Fibroblast of lung (primary cell): ENCODE data around the gene SLC11A2. TPM values are rescaled to one million over a fixed set of nuclear protein-coding genes. Genes with fewer than 3 reads are reported as not detected.

ENCODE experiments used
- DNase-seq, 2 donors: peaks; one replicate each; pipeline versions ENCODE4 v3.0.0 to v3.0.0-alpha.2; 2010; ENCODE audit warnings: low read depth in 2 of 2
- H2AFZ ChIP-seq: 2 replicates; pipeline ENCODE4 v1.5.1; 2012; ENCODE audit warnings: low read length, control low read depth, inconsistent platforms
- H3K27ac ChIP-seq: 2 replicates; pipeline ENCODE4 v1.5.1; 2011; ENCODE audit warnings: low read length, control low read depth; ENCODE audit not compliant: insufficient read depth
- H3K27me3 ChIP-seq: 2 replicates; pipeline ENCODE4 v1.5.1; 2011; ENCODE audit warnings: mild to moderate bottlenecking, low read length; ENCODE audit not compliant: control insufficient read depth, insufficient read depth
- H3K36me3 ChIP-seq: 2 replicates; pipeline ENCODE4 v1.5.1; 2011; ENCODE audit warnings: low read length; ENCODE audit not compliant: control insufficient read depth, insufficient read depth
- H3K4me1 ChIP-seq: 2 replicates; pipeline ENCODE4 v1.5.1; 2011; ENCODE audit warnings: low read length; ENCODE audit not compliant: control insufficient read depth, insufficient read depth; ENCODE audit errors: extremely low read depth
- H3K4me2 ChIP-seq: 2 replicates; pipeline ENCODE4 v1.5.1; 2011; ENCODE audit warnings: low read length, control low read depth; ENCODE audit not compliant: insufficient read depth; ENCODE audit errors: extremely low read depth
- H3K4me3 ChIP-seq, 4 experiments: fragments of 200-600 bp in 1 of 4; sonication (generic) in 1 of 4; replicated peaks in 1 of 4; 2 replicates each; pipeline ENCODE4 v1.5.1; 2011 to 2016; ENCODE audit warnings: low read length in 4 of 4, low read depth in 3 of 4, mild to moderate bottlenecking in 3 of 4, control low read depth in 2 of 4, inconsistent platforms in 1 of 4, mixed read lengths in 1 of 4; ENCODE audit not compliant: insufficient read depth in 1 of 4; ENCODE audit errors: control extremely low read depth in 1 of 4
- H3K79me2 ChIP-seq: 2 replicates; pipeline ENCODE4 v1.5.1; 2012; ENCODE audit warnings: mild to moderate bottlenecking, low read length, inconsistent platforms; ENCODE audit not compliant: control insufficient read depth, insufficient read depth
- H3K9ac ChIP-seq: 2 replicates; pipeline ENCODE4 v1.5.1; 2011; ENCODE audit warnings: mild to moderate bottlenecking, low read length, control low read depth; ENCODE audit not compliant: insufficient read depth
- H3K9me3 ChIP-seq: 2 replicates; pipeline ENCODE4 v1.5.1; 2012; ENCODE audit warnings: low read depth, low read length; ENCODE audit not compliant: control insufficient read depth, insufficient read depth
- H4K20me1 ChIP-seq: 2 replicates; pipeline ENCODE4 v1.5.1; 2011; ENCODE audit warnings: low read length; ENCODE audit not compliant: control insufficient read depth, insufficient read depth; ENCODE audit errors: extremely low read depth
- CTCF ChIP-seq, 2 donors: IDR thresholded peaks in 1 of 2; conservative IDR thresholded peaks in 1 of 2; 1 replicate in 1 of 2; 2 replicates in 1 of 2; pipeline ENCODE4 v1.5.1; 2011 to 2012; ENCODE audit warnings: low read length in 2 of 2, control low read depth in 1 of 2, inconsistent platforms in 1 of 2, low read depth in 1 of 2, mild to moderate bottlenecking in 1 of 2
- EZH2 ChIP-seq: IDR thresholded peaks from 2 replicates; pipeline ENCODE4 v1.5.1; 2012; ENCODE audit warnings: low read length, control low read depth, mild to moderate bottlenecking; ENCODE audit errors: missing control alignments
- polyA plus RNA-seq, 2 donors: library from polyadenylated mRNA; depleted of rRNA in 1 of 2; stranded (reverse) in 1 of 2; unstranded in 1 of 2; fragments of >200 nt; gene quantifications; 2 replicates each; pipeline ENCODE4 v1.2.1, GENCODE V29; 2011 to 2012; ENCODE audit warnings: missing spikeins in 1 of 2
- total RNA-seq: library from RNA; depleted of rRNA; stranded (reverse); fragments of >200 nt; gene quantifications from 2 replicates; pipeline ENCODE4 v1.2.1, GENCODE V29; 2014

Gene SLC11A2
- total and polyA plus RNA-seq, 2 donors (not counting 1 experiment from before 2014, with no cell fraction given), result 38.6 to 75.0 TPM

- no peaks in the 10 kb centered on the region for H3K9me3 ChIP-seq
- DNase-seq, result no peak
- no peak overlapping the region for H2AFZ ChIP-seq
- no peak overlapping the region for H3K4me2 ChIP-seq
- H3K79me2 ChIP-seq, result no peaks in the 10 kb centered on the region
- no peak overlapping the region for H3K4me3 ChIP-seq
- H3K9ac ChIP-seq, result no peak overlapping the region
- H4K20me1 ChIP-seq, result no peaks in the 10 kb centered on the region
- H3K27ac ChIP-seq, result no peak overlapping the region
- no peaks in the 10 kb centered on the region for H3K4me1 ChIP-seq
- TF ChIP-seq EZH2 (no peak), CTCF (conservative IDR thresholded peaks at IDR 0.05 in 1 of 2, IDR thresholded peaks at IDR 0.05 in 1 of 2; ENCODE audit: low read depth in 1 of 2, low read length in 2 of 2) (no peak)
- H3K36me3 ChIP-seq, result peaks cover 13% of the 10 kb centered on the region
- no peaks in the 10 kb centered on the region for H3K27me3 ChIP-seq
These were observed 39.3 kb upstream of the SLC11A2 start for GRCh38 chr12:51065530-51065929.

DNA sequence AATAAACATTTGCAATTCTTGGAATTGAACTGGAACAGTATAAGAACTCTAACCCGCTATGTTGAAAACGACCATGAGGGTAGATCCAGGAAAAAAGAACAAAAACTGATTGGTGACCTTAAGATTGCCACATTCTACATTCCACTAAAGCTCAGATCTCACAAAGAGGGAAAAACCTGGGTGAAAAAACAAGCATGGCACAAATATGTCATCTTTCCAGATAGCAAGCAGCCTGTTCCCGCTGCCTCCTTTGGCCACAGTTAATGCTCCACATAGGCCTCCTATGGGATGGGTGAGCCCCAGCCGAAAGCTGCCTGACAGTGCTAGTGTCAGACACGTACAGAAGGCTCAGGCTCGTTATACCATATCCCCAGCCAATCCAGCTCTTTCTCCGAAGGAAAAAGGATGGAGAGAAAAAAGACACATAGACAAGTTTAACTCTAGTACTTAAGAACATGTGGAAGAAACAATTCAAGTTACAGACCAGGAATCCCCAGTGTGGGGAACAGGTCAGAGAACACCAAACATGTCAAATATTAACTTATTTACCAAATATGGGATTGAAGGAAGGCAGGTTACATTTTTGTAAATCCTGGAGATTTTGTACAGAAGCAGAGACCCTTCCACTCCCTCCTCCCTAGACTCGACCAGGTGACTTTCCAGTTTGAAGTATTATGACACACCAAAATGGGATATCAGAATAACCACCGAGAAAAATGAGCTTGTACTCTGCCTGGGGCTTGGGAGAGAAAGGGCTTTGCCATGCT is 36.6 kb upstream of the SLC11A2 start:
- Histone ChIP-seq H3K79me2 (no peaks in the 10 kb centered on the region), H2AFZ (no peak overlapping the region), H4K20me1 (no peaks in the 10 kb centered on the region), H3K4me2 (no peak overlapping the region), H3K27me3 (no peaks in the 10 kb centered on the region), H3K4me3 (no peak overlapping the region), H3K4me1 (no peaks in the 10 kb centered on the region), H3K27ac (no peak overlapping the region), H3K9ac (no peak overlapping the region), H3K9me3 (no peaks in the 10 kb centered on the region), H3K36me3 (peaks cover 19% of the 10 kb centered on the region)
- no peak for DNase-seq
- TF ChIP-seq EZH2, result no peak
- no peak for TF ChIP-seq CTCF (conservative IDR thresholded peaks at IDR 0.05 in 1 of 2, IDR thresholded peaks at IDR 0.05 in 1 of 2; ENCODE audit: low read depth in 1 of 2, low read length in 2 of 2)

GRCh38 chr12:51059086-51059485 is 32.9 kb upstream of the SLC11A2 start:
- no peaks in the 10 kb centered on the region for H4K20me1 ChIP-seq
- H3K4me1 ChIP-seq, result no peaks in the 10 kb centered on the region
- no peaks in the 10 kb centered on the region for H3K79me2 ChIP-seq
- peaks cover 18% of the 10 kb centered on the region for H3K36me3 ChIP-seq
- no peak overlapping the region for H2AFZ ChIP-seq
- H3K4me3 ChIP-seq, result no peak overlapping the region
- DNase-seq, result no peak
- H3K27ac ChIP-seq, result no peak overlapping the region
- H3K9me3 ChIP-seq, result no peaks in the 10 kb centered on the region
- no peak overlapping the region for H3K4me2 ChIP-seq
- TF ChIP-seq CTCF (conservative IDR thresholded peaks at IDR 0.05 in 1 of 2, IDR thresholded peaks at IDR 0.05 in 1 of 2; ENCODE audit: low read depth in 1 of 2, low read length in 2 of 2) (no peak), EZH2 (no peak)
- no peak overlapping the region for H3K9ac ChIP-seq
- no peaks in the 10 kb centered on the region for H3K27me3 ChIP-seq
